ENCODE results near the gene ZNF76.
A peak's percentile ranks its signal among the peaks of the same experiment; 100 is the strongest.

ZNF76 gene

DNA sequence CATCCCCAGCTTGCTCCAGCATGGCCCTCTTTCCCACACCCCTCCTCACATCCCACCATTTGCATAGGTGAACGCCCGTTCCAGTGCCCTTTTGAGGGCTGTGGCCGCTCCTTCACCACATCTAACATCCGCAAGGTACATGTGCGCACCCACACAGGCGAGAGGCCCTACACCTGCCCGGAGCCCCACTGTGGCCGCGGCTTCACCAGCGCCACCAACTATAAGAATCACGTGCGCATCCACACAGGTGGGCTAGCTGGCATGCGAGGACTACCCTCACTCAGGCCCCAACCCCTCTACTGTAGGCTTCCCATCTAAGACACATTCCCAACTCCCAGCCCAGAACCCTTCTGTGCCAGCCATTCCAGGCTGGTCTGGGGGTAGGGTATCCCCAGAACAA lies 32.0 kb downstream of the ZNF76 start:
- Histone ChIP-seq H3K4me3 (ENCODE audit: low read depth, low read length) (no peak overlapping the region), H3K4me1 (no peaks in the 10 kb centered on the region), H3K27me3 (no peaks in the 10 kb centered on the region), H3K36me3 (peaks cover 6% of the 10 kb centered on the region), H3K9me3 (no peaks in the 10 kb centered on the region)
- no peak for DNase-seq
- no peak for TF ChIP-seq CTCF (IDR thresholded peaks at IDR 0.05; ENCODE audit: low read depth, low read length)

GRCh38 chr6:35292494-35292893 lies 33.0 kb downstream of the ZNF76 start:
- Histone ChIP-seq H3K9me3 (no peaks in the 10 kb centered on the region), H3K4me1 (no peaks in the 10 kb centered on the region), H3K36me3 (no peaks in the 10 kb centered on the region; the same call in none of the 2 replicates), H3K27me3 (no peaks in the 10 kb centered on the region), H3K4me3 (ENCODE audit: low read depth, low read length) (no peak overlapping the region)
- TF ChIP-seq CTCF (IDR thresholded peaks at IDR 0.05; ENCODE audit: low read depth, low read length) = no peak
- no peak for DNase-seq

DNA sequence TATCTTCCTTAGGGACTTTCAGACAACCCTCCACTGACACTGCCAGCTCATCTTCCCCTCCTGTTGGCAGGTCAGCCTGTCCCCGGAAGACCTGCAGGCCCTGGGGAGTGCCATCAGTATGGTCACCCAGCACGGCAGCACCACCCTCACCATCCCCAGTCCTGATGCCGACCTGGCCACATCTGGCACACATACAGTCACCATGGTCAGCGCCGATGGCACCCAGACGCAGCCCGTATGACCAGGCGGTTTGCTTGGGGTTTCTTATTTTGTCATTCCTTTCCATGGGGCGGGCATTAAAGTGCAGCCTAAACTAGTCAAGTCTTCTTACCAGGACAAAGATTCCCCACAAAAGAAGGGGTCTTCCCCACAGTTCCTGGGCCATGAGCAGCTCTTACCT lies 34.1 kb downstream of the ZNF76 start:
- no peak for DNase-seq
- Histone ChIP-seq H3K4me1 (no peaks in the 10 kb centered on the region), H3K36me3 (no peaks in the 10 kb centered on the region; the same call in 1 of the 2 replicates), H3K27me3 (no peaks in the 10 kb centered on the region), H3K9me3 (no peaks in the 10 kb centered on the region), H3K4me3 (ENCODE audit: low read depth, low read length) (no peak overlapping the region)
- no peak for TF ChIP-seq CTCF (IDR thresholded peaks at IDR 0.05; ENCODE audit: low read depth, low read length)

- H3K27me3 ChIP-seq = no peaks in the 10 kb centered on the region
- no peaks in the 10 kb centered on the region; the same call in 1 of the 2 replicates for H3K36me3 ChIP-seq
- peak; percentile 96 for TF ChIP-seq CTCF (IDR thresholded peaks at IDR 0.05; ENCODE audit: low read depth, low read length)
- no peaks in the 10 kb centered on the region for H3K4me1 ChIP-seq
- H3K4me3 ChIP-seq (ENCODE audit: low read depth, low read length) = no peak overlapping the region
- peak; percentile 60 for DNase-seq
- H3K9me3 ChIP-seq = no peaks in the 10 kb centered on the region
Observed at GRCh38 chr6:35294308-35294945, 34.9 kb downstream of the ZNF76 start.

DNA sequence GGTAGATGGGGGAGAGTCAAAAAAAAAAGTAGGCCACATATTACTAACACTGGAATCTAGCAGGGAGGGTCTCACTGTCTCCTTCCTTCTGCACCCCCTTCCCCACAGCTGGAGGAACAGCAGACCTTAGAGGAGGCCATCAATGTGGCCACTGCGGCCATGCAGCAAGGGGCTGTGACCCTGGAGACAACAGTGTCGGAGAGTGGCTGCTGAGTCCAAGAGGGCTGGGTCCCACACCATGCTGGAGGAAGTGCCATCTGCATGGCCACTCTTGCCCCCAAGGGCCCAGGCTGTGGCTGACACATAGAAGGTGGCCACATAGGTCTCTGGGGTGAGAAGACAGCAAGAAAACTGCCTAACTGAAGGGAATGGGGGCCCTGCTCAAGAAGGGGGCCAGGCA lies 35.5 kb downstream of the ZNF76 start:
- H3K4me1 ChIP-seq = no peaks in the 10 kb centered on the region
- TF ChIP-seq CTCF (IDR thresholded peaks at IDR 0.05; ENCODE audit: low read depth, low read length) = no peak
- no peak for DNase-seq
- H3K4me3 ChIP-seq (ENCODE audit: low read depth, low read length) = no peak overlapping the region
- no peaks in the 10 kb centered on the region for H3K9me3 ChIP-seq
- no peaks in the 10 kb centered on the region for H3K27me3 ChIP-seq
- no peaks in the 10 kb centered on the region; the same call in 1 of the 2 replicates for H3K36me3 ChIP-seq

- Histone ChIP-seq H3K4me3 (ENCODE audit: low read depth, low read length) (no peak overlapping the region), H3K4me1 (no peaks in the 10 kb centered on the region), H3K36me3 (no peaks in the 10 kb centered on the region; the same call in 1 of the 2 replicates), H3K27me3 (no peaks in the 10 kb centered on the region), H3K9me3 (no peaks in the 10 kb centered on the region)
- no peak for DNase-seq
- TF ChIP-seq CTCF (IDR thresholded peaks at IDR 0.05; ENCODE audit: low read depth, low read length) = no peak
Observed at GRCh38 chr6:35295521-35296315, 36.2 kb downstream of the ZNF76 start.
